Measurements from ENCODE around the gene CDH16.

CDH16 gene

DNA sequence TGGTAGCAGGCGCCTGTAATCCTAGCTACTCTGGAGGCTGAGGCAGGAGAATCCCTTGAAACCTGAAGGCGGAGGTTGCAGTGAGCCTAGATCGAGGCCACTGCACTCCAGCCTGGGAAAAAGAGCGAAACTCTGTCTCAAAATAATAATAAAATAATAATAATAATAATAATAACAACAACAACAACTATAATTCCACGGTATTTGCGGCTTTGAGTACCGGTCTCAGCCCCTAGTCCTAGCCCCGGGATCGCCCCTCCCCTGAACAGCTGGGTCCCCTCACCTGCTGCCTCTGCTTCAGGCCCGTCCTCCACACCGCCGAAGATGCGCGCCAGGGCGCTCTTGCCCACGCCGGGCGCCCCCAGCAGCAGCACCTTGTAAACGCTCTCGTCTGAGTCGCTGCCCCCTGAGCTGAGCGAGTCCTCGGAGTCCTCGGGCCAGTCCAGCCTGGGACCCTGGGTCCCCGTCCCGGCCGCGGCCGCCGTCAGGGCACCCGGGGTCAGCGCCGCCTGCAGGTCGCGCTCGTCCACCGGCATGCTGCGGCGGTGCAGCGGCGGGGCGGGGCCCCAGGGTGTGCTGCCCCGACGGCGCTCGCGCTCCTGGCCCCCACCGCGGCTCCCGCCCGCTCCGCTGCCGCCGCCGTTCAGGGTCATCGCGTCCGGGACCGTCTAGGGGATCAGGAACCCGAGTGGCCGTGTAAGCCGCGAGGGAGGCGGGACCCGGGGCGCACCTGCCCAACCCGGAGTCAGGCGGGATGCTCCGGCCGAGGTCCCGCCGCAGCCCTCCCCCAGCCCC lies 6.0 kb upstream of the CDH16 start:
- Histone ChIP-seq H3K27ac (ENCODE audit: low read length) (no peak overlapping the region), H3K9me3 (ENCODE audit: control insufficient read depth, low read depth, low read length) (no peaks in the 10 kb centered on the region), H3K4me3 (ENCODE audit: low read length) (peak overlapping the region; percentile 45), H3K9ac (ENCODE audit: low read length) (no peak overlapping the region), H3K27me3 (ENCODE audit: control insufficient read depth, insufficient read depth, low read length) (peaks cover 47% of the 10 kb centered on the region), H3K36me3 (ENCODE audit: control insufficient read depth, low read depth, low read length) (no peaks in the 10 kb centered on the region), H3K4me1 (ENCODE audit: control insufficient read depth, low read depth, low read length) (peaks cover 4% of the 10 kb centered on the region)

DNA sequence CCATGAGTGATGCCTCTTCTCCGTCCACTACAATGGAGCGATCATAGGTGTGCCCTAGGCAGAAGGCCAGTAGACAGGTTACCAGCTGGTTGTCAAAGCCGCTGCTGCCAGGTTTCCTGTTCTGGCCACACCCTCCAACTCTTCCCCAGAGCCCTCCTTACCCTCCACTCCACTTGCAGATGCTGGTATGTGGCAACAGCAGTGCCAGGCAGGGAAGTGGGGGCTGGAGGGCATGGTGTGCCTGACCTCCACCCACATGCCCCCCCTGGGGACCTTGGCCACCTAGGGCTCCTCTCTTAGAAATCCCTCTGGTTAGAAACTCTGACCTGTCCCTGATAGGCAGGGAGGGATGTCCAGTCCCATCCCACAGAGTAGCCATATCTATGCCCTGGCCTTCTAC lies 5.2 kb upstream of the CDH16 start:
- no peaks in the 10 kb centered on the region for H3K9me3 ChIP-seq (ENCODE audit: control insufficient read depth, low read depth, low read length)
- H3K36me3 ChIP-seq (ENCODE audit: control insufficient read depth, low read depth, low read length) = no peaks in the 10 kb centered on the region
- peaks cover 47% of the 10 kb centered on the region for H3K27me3 ChIP-seq (ENCODE audit: control insufficient read depth, insufficient read depth, low read length)
- H3K4me1 ChIP-seq (ENCODE audit: control insufficient read depth, low read depth, low read length) = peaks cover 4% of the 10 kb centered on the region
- no peak overlapping the region for H3K27ac ChIP-seq (ENCODE audit: low read length)
- no peak overlapping the region for H3K9ac ChIP-seq (ENCODE audit: low read length)
- no peak overlapping the region for H3K4me3 ChIP-seq (ENCODE audit: low read length)

DNA sequence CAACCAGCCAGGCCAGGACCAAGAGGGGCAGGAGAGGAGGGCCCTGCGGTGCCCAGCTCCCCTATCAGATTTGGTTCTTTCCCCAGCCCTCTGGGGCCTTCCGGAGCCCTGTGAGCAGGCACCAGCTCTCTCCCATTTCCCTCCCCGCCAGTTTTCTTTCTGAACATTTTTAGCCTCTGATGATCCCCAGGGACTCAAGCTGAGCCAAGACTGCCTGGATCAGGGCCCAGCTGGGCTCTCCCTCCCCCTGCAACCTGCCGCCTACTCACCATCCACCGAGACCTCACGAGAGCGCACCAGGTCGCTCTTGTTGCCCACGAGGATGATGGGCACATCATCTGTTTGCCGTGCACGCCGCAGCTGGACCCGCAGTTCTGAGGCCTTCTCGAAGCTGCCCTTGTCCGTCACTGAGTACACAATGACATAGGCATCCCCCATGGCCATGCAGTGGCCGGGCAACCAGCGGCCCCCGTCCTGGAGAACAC lies 4.6 kb upstream of the CDH16 start:
- Histone ChIP-seq H3K27me3 (ENCODE audit: control insufficient read depth, insufficient read depth, low read length) (peaks cover 47% of the 10 kb centered on the region), H3K4me1 (ENCODE audit: control insufficient read depth, low read depth, low read length) (peaks cover 4% of the 10 kb centered on the region), H3K27ac (ENCODE audit: low read length) (no peak overlapping the region), H3K4me3 (ENCODE audit: low read length) (no peak overlapping the region), H3K9ac (ENCODE audit: low read length) (no peak overlapping the region), H3K9me3 (ENCODE audit: control insufficient read depth, low read depth, low read length) (no peaks in the 10 kb centered on the region), H3K36me3 (ENCODE audit: control insufficient read depth, low read depth, low read length) (no peaks in the 10 kb centered on the region)

DNA sequence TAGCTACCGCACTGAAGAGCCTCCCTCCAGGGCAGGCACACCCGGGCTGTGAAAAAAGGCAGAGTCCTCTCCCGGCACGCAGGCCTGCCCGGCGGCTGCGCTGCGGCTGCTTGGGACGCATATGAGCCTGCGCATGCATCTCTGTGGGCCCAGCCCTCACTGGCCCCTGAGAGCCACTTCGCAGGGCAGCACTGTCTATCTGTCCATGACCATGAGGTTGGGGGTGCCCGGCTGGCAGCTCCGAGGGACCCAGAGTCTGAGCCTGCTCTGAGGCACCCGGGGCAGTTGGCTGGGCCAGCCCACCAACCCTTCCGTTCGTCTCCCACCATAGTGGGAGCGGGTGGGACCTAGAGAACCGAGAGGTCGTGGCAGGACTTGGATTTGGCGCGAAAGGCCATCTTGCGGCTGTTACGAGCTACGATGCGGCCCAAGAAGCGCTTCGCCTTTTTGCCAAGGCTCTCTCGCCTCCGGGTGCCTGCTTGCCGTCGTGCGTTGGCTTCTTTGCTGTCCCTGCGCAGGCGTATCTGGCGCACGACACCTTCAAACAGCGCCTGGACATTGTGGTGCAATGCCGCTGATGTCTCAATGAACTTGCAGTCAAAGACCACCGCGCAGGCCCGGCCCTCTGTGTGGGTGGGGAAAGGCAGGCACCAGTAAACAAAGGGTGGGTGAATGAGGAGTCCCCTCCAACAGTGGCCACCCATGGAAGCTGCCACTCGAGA lies 3.2 kb upstream of the CDH16 start:
- Histone ChIP-seq H3K9me3 (ENCODE audit: control insufficient read depth, low read depth, low read length) (no peaks in the 10 kb centered on the region), H3K4me1 (ENCODE audit: control insufficient read depth, low read depth, low read length) (no peaks in the 10 kb centered on the region), H3K4me3 (ENCODE audit: low read length) (no peak overlapping the region), H3K9ac (ENCODE audit: low read length) (no peak overlapping the region), H3K27ac (ENCODE audit: low read length) (no peak overlapping the region), H3K27me3 (ENCODE audit: control insufficient read depth, insufficient read depth, low read length) (peaks cover 39% of the 10 kb centered on the region), H3K36me3 (ENCODE audit: control insufficient read depth, low read depth, low read length) (no peaks in the 10 kb centered on the region)

DNA sequence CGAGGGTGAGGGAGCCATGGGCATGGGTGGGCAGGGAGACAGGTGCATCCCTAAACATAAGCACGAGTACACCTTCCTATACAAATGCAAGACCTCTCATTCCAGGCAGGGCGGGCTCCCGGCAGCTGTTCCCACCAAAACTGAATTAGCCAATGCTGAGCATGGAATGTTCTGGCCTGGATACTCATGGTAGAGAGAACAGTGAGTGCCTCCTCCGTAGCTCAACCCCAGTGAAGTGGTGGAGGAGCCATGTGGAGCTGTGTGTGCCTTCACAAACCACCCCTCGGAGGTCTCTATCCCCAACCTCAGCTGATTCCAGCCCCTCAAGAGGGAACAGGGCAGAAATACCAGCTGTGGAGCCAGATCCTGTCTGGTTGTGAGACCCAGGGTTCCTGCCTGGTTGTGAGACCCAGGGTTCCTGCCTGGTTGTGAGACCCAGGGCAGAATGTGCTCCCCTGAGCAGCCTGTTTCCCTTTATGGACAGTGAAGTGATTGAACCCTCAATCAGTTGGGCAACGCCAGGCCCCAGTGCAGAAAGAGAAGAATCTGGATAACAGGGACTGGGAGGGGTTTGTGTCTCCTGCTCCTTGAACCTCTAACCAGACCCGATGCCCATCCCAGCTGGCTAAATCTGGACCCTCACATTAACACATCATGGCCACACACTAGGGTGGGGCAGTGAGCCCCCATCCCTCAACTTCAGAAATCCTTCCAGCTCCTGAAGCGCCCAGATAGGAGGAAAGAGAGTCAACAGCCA lies 2.4 kb upstream of the CDH16 start:
- Histone ChIP-seq H3K4me1 (ENCODE audit: control insufficient read depth, low read depth, low read length) (no peaks in the 10 kb centered on the region), H3K27me3 (ENCODE audit: control insufficient read depth, insufficient read depth, low read length) (peaks cover 31% of the 10 kb centered on the region), H3K36me3 (ENCODE audit: control insufficient read depth, low read depth, low read length) (no peaks in the 10 kb centered on the region), H3K27ac (ENCODE audit: low read length) (no peak overlapping the region), H3K4me3 (ENCODE audit: low read length) (no peak overlapping the region), H3K9me3 (ENCODE audit: control insufficient read depth, low read depth, low read length) (no peaks in the 10 kb centered on the region), H3K9ac (ENCODE audit: low read length) (no peak overlapping the region)

DNA sequence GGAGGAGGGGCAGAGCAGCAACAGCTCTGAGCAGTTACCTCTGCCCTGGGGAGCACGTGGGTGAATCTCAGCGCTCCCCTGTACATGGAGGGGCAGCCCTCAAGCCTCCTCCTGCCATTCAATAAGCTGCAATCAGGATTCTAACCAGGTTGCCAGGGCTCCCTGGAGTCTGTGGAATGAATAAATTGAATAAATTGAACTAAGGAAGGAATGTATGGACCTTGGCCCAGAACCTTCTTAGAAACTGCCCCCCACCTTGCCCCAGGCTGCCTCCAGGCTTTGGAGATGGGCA lies 1.6 kb upstream of the CDH16 start:
- Histone ChIP-seq H3K9ac (ENCODE audit: low read length) (no peak overlapping the region), H3K9me3 (ENCODE audit: control insufficient read depth, low read depth, low read length) (no peaks in the 10 kb centered on the region), H3K4me1 (ENCODE audit: control insufficient read depth, low read depth, low read length) (no peaks in the 10 kb centered on the region), H3K27ac (ENCODE audit: low read length) (no peak overlapping the region), H3K4me3 (ENCODE audit: low read length) (no peak overlapping the region), H3K36me3 (ENCODE audit: control insufficient read depth, low read depth, low read length) (no peaks in the 10 kb centered on the region), H3K27me3 (ENCODE audit: control insufficient read depth, insufficient read depth, low read length) (peaks cover 23% of the 10 kb centered on the region)

DNA sequence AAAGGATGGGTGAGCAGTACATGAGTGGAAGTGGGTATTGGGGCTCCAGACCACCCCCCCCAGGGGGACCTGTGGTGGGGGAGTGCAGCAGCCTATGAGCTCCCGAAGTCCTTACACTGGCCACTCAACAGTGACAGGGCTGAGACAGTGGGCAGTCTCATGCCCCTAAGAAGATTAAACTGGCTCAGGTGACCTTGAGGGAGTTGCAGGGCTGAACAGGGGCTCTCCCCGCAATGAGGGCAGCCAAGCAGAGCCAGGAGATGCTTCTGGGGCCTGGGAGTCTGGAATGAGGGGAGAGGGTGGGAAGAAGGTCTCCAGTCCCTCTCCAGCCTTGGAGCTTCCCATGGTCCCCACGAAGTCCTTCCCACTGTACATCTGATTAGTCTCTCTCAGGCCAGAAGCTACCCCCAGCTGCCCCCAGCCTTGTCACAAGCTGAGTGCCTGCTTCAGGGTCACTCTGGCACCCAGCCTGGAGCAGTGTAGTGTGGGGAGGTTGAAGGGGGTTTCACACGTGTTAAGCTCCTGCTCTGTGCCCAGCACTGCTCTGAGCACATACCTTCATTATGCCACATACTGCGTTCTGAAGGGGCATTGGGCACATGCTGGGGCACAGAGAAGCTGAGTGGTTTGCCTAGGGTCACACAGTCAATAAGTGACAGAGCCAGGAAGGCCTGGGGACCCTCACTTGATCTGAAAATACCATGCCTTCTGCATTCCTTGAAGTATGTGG lies 1.0 kb upstream of the CDH16 start:
- no peaks in the 10 kb centered on the region for H3K36me3 ChIP-seq (ENCODE audit: control insufficient read depth, low read depth, low read length)
- H3K4me3 ChIP-seq (ENCODE audit: low read length) = no peak overlapping the region
- no peak overlapping the region for H3K9ac ChIP-seq (ENCODE audit: low read length)
- H3K9me3 ChIP-seq (ENCODE audit: control insufficient read depth, low read depth, low read length) = no peaks in the 10 kb centered on the region
- H3K27ac ChIP-seq (ENCODE audit: low read length) = no peak overlapping the region
- H3K4me1 ChIP-seq (ENCODE audit: control insufficient read depth, low read depth, low read length) = no peaks in the 10 kb centered on the region
- peaks cover 18% of the 10 kb centered on the region for H3K27me3 ChIP-seq (ENCODE audit: control insufficient read depth, insufficient read depth, low read length)

DNA sequence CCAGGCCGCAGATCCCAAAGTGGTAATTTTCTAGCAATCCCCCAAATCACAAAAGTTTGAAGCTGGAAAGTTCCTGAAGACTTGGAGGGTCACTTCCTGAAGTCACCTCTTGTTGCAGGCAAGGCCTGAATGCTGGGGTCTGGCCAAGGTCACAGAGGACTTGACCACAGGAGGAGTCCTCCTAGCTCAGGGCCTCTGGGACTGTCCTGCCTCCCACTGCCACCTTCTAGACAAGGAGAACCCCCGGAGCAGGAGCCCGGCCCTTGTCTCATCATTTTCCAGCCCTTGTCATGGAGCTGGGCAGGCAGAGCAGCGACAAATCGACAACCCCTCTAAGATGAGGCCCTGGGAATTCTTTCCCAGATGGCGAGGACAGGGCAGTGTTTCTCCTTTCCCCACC lies 330 bp downstream of the CDH16 start:
- Histone ChIP-seq H3K27ac (ENCODE audit: low read length) (no peak overlapping the region), H3K9me3 (ENCODE audit: control insufficient read depth, low read depth, low read length) (no peaks in the 10 kb centered on the region), H3K27me3 (ENCODE audit: control insufficient read depth, insufficient read depth, low read length) (peaks cover 4% of the 10 kb centered on the region), H3K4me1 (ENCODE audit: control insufficient read depth, low read depth, low read length) (no peaks in the 10 kb centered on the region), H3K9ac (ENCODE audit: low read length) (no peak overlapping the region), H3K4me3 (ENCODE audit: low read length) (no peak overlapping the region), H3K36me3 (ENCODE audit: control insufficient read depth, low read depth, low read length) (no peaks in the 10 kb centered on the region)

DNA sequence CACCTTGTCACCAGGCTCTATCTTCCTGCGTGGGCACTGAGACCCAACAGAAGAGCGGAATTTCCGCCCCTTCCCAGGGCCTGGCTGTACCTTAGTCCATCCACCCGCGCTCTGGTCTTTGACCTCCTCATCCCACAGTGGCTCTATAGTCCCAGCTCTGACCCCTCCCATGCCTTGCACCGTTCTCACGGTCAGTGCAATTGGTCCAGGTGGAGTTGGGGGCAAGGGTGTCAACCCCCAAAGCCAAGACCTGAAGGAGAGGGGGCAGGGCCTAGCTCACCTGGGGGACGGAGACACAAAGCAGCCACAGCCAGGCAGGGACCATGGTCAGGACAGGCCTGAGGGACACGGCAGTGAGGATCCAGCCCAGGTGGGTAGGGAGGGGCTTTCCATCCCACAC lies 944 bp downstream of the CDH16 start:
- Histone ChIP-seq H3K4me1 (ENCODE audit: control insufficient read depth, low read depth, low read length) (no peaks in the 10 kb centered on the region), H3K4me3 (ENCODE audit: low read length) (no peak overlapping the region), H3K27me3 (ENCODE audit: control insufficient read depth, insufficient read depth, low read length) (no peaks in the 10 kb centered on the region), H3K27ac (ENCODE audit: low read length) (no peak overlapping the region), H3K9me3 (ENCODE audit: control insufficient read depth, low read depth, low read length) (no peaks in the 10 kb centered on the region), H3K36me3 (ENCODE audit: control insufficient read depth, low read depth, low read length) (no peaks in the 10 kb centered on the region), H3K9ac (ENCODE audit: low read length) (no peak overlapping the region)

DNA sequence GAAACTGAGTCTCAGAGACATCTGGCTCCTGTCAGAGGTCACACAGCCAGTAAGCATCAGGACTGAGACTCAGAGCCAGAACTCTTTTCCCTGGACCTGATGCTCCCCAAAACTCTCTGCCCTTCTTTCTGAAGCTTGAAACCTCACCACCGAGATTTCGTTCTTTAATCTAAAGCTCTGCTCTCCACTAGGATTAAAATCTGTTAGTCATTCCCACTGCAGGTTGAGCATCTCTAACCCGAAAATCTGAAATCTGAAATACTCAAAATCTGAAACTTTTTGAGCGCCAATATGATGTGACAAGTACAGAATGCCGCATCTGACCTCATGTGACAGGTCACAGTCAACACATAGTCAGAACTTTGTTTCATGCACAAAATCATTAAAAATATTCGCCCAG lies 2.2 kb downstream of the CDH16 start:
- Histone ChIP-seq H3K4me1 (ENCODE audit: control insufficient read depth, low read depth, low read length) (no peaks in the 10 kb centered on the region), H3K9me3 (ENCODE audit: control insufficient read depth, low read depth, low read length) (no peaks in the 10 kb centered on the region), H3K27me3 (ENCODE audit: control insufficient read depth, insufficient read depth, low read length) (no peaks in the 10 kb centered on the region), H3K27ac (ENCODE audit: low read length) (no peak overlapping the region), H3K36me3 (ENCODE audit: control insufficient read depth, low read depth, low read length) (no peaks in the 10 kb centered on the region), H3K9ac (ENCODE audit: low read length) (no peak overlapping the region), H3K4me3 (ENCODE audit: low read length) (no peak overlapping the region)

DNA sequence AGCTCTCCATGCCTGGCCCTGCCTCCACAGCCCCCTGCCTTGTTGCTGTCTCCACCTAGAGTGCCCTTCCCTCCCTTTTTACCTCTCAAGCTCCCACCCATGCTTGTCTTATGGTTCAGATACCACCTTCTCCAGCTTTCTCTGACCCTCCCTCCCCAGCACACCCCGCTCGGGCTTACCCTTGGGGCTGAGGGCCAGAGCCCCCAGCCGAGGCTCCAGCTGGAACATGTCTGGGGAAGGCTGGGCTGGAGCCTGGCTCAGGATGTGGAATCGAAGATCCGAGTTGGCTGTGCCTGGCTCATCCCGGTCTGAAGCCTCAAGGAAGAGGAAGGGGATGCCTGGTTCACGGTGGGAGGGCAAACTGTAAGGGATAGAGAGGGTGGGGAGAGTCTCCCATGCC lies 3.6 kb downstream of the CDH16 start:
- H3K27ac ChIP-seq (ENCODE audit: low read length) = no peak overlapping the region
- H3K27me3 ChIP-seq (ENCODE audit: control insufficient read depth, insufficient read depth, low read length) = no peaks in the 10 kb centered on the region
- H3K9ac ChIP-seq (ENCODE audit: low read length) = no peak overlapping the region
- no peaks in the 10 kb centered on the region for H3K36me3 ChIP-seq (ENCODE audit: control insufficient read depth, low read depth, low read length)
- no peak overlapping the region for H3K4me3 ChIP-seq (ENCODE audit: low read length)
- no peaks in the 10 kb centered on the region for H3K4me1 ChIP-seq (ENCODE audit: control insufficient read depth, low read depth, low read length)
- H3K9me3 ChIP-seq (ENCODE audit: control insufficient read depth, low read depth, low read length) = no peaks in the 10 kb centered on the region

Measured in iPS-18a (cell line).